PC-3 (cell line): ENCODE data around the gene FOXD3. TPM values are rescaled to one million over a fixed set of nuclear protein-coding genes. Genes with fewer than 3 reads are reported as not detected.

Source experiments
- ATAC-seq: fragments of 200-7000 bp; cut with Tn5 transposase; 2 replicates; pipeline ENCODE4 v1.9.1; 2020; ENCODE audit warnings: mild to moderate bottlenecking, moderate library complexity
- BruUV-seq: library from RNA; stranded (reverse); fragments of 400-500 nt; replicated peaks from 2 replicates; lab custom pipeline; 2021; lab: Mats Ljungman, UMichigan
- CTCF ChIA-PET: fragments of 300-600 bp; sonication (Branson Sonifier 250); formaldehyde crosslinking; loops from one replicate; lab custom pipeline; 2022; ENCODE audit warnings: antibody characterized with exemption; lab: Charles Lee
- POLR2A ChIA-PET: fragments of 300-600 bp; sonication (Branson Sonifier 250); formaldehyde crosslinking; loops from one replicate; lab custom pipeline; 2022; ENCODE audit warnings: antibody characterized with exemption; ENCODE audit not compliant: unreplicated experiment; lab: Charles Lee
- DNase-seq: peaks from one replicate; pipeline ENCODE4 v3.0.0-alpha.2; 2015
- H2AFZ ChIP-seq: fragments of 300-600 bp; sonication (generic); 2 replicates; pipeline ENCODE4 v1.6.0; 2016; ENCODE audit warnings: antibody characterized with exemption, low read length
- H3F3A ChIP-seq: fragments of 300-600 bp; sonication (generic); one replicate; pipeline ENCODE4 v1.6.0; 2017; ENCODE audit warnings: antibody characterized with exemption, low read length, control low read depth, mild to moderate bottlenecking; ENCODE audit not compliant: unreplicated experiment
- H3K27ac ChIP-seq: fragments of 300-600 bp; sonication (generic); 2 replicates; pipeline ENCODE4 v1.5.1; 2016; ENCODE audit warnings: mild to moderate bottlenecking, low read length
- H3K27me3 ChIP-seq: fragments of 300-600 bp; sonication (generic); 2 replicates; pipeline ENCODE4 v1.6.1; 2016; ENCODE audit warnings: low read length, mixed read lengths
- H3K36me3 ChIP-seq: fragments of 300-600 bp; sonication (generic); 2 replicates; pipeline ENCODE4 v1.6.1; 2016; ENCODE audit warnings: low read depth, mixed run types, low read length, mixed read lengths
- H3K4me1 ChIP-seq: fragments of 300-600 bp; sonication (generic); 2 replicates; pipeline ENCODE4 v1.5.1; 2016; ENCODE audit warnings: low read length; ENCODE audit not compliant: insufficient read depth
- H3K4me2 ChIP-seq: fragments of 300-600 bp; sonication (generic); 2 replicates; pipeline ENCODE4 v1.6.0; 2016; ENCODE audit warnings: low read length
- H3K4me3 ChIP-seq: fragments of 300-600 bp; sonication (generic); 2 replicates; pipeline ENCODE4 v1.5.1; 2016; ENCODE audit warnings: mild to moderate bottlenecking, low read length, mixed read lengths
- H3K79me2 ChIP-seq: fragments of 300-600 bp; sonication (generic); 2 replicates; pipeline ENCODE4 v1.6.1; 2017; ENCODE audit warnings: low read length, mixed read lengths
- H3K9ac ChIP-seq: fragments of 300-600 bp; sonication (generic); 2 replicates; pipeline ENCODE4 v1.6.0; 2016; ENCODE audit warnings: mild to moderate bottlenecking, low read length
- H3K9me2 ChIP-seq: fragments of 300-600 bp; sonication (generic); replicated peaks from 2 replicates; pipeline ENCODE4 v1.6.1; 2016; ENCODE audit warnings: mixed run types, low read length, mixed read lengths
- H3K9me3 ChIP-seq: fragments of 300-600 bp; sonication (generic); 2 replicates; pipeline ENCODE4 v1.6.1; 2016; ENCODE audit warnings: low read length, mixed read lengths
- H4K20me1 ChIP-seq: fragments of 300-600 bp; sonication (generic); 2 replicates; pipeline ENCODE4 v1.6.1; 2016; ENCODE audit warnings: low read length, mixed read lengths
- EZH2 ChIP-seq: fragments of 300-600 bp; sonication (generic); IDR thresholded peaks from one replicate; pipeline ENCODE4 v1.6.1; 2017; ENCODE audit warnings: antibody characterized with exemption, mild to moderate bottlenecking, low read length; ENCODE audit not compliant: unreplicated experiment
- EZH2phosphoT487 ChIP-seq: fragments of 300-600 bp; sonication (generic); IDR thresholded peaks from 2 replicates; pipeline ENCODE4 v1.6.1; 2018; ENCODE audit warnings: mild to moderate bottlenecking, antibody characterized with exemption, low read length, borderline replicate concordance
- intact Hi-C: fragments of 100-400 bp; cut with micrococcal nuclease; formaldehyde crosslinking; loops from 2 replicates; pipeline ENCODE4 v1.9.0; 2023
- total RNA-seq: library from RNA; depleted of rRNA; stranded (reverse); fragments of >200 nt; gene quantifications from 2 replicates; pipeline ENCODE4 v1.2.3, GENCODE V29; 2014
- TF ChIP-seq, protein P1 (sequence below): fragments of 300-600 bp; sonication (generic); conservative IDR thresholded peaks from 2 replicates; pipeline ENCODE4 v1.5.1; 2017; ENCODE audit warnings: antibody characterized with exemption, low read depth, mild to moderate bottlenecking, low read length

FOXD3 gene
- total RNA-seq, 1 experiment from 2014 or later, result not detected

DNA sequence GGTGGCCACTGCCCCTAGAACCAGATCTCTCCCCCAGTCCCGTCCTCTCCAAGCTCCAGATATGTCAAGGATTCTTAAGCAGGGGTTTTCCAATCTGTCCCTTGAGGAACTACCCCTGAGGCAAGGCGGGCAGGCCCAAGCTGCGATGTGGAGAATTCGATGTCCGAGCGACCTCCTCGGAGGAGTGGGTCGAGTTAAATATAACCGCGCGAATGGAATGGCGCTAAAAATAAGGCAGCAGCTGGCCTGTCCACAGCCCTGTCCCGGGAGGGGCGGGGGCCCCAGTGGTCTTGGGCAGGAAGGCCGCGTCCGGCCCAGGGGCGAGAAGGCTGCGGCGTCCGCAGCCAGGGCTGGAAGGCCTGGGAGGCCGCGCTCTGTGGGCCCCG lies 5.8 kb upstream of the FOXD3 start:
- intact Hi-C loops, result loop anchor here (2.0 kb wide), 1 partner anchor 218 kb away; no protein-coding TSS in a partner anchor
- Histone ChIP-seq H3K4me3 (peak overlapping the region; percentile 79), H2AFZ (peak overlapping the region; percentile 98), H4K20me1 (no peaks in the 10 kb centered on the region), H3K9ac (peak overlapping the region; percentile 77; the same call in 1 of the 2 replicates), H3K4me1 (peaks cover 10% of the 10 kb centered on the region; the same call in 1 of the 2 replicates), H3K27me3 (no peaks in the 10 kb centered on the region), H3K9me2 (no peaks in the 10 kb centered on the region), H3K79me2 (no peaks in the 10 kb centered on the region), H3F3A (no peaks in the 10 kb centered on the region), H3K27ac (no peak overlapping the region), H3K36me3 (no peaks in the 10 kb centered on the region), H3K9me3 (no peaks in the 10 kb centered on the region), H3K4me2 (peak overlapping the region; percentile 90)
- TF ChIP-seq, protein P1, sequence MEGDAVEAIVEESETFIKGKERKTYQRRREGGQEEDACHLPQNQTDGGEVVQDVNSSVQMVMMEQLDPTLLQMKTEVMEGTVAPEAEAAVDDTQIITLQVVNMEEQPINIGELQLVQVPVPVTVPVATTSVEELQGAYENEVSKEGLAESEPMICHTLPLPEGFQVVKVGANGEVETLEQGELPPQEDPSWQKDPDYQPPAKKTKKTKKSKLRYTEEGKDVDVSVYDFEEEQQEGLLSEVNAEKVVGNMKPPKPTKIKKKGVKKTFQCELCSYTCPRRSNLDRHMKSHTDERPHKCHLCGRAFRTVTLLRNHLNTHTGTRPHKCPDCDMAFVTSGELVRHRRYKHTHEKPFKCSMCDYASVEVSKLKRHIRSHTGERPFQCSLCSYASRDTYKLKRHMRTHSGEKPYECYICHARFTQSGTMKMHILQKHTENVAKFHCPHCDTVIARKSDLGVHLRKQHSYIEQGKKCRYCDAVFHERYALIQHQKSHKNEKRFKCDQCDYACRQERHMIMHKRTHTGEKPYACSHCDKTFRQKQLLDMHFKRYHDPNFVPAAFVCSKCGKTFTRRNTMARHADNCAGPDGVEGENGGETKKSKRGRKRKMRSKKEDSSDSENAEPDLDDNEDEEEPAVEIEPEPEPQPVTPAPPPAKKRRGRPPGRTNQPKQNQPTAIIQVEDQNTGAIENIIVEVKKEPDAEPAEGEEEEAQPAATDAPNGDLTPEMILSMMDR, result no peak
- no peak for TF ChIP-seq EZH2
- no peak for TF ChIP-seq EZH2phosphoT487
- DNase-seq (no peak), ATAC-seq (no peak)
- BruUV-seq, result no TSS peak
- CTCF ChIA-PET, result no interaction called here
- POLR2A ChIA-PET, result no interaction called here

DNA sequence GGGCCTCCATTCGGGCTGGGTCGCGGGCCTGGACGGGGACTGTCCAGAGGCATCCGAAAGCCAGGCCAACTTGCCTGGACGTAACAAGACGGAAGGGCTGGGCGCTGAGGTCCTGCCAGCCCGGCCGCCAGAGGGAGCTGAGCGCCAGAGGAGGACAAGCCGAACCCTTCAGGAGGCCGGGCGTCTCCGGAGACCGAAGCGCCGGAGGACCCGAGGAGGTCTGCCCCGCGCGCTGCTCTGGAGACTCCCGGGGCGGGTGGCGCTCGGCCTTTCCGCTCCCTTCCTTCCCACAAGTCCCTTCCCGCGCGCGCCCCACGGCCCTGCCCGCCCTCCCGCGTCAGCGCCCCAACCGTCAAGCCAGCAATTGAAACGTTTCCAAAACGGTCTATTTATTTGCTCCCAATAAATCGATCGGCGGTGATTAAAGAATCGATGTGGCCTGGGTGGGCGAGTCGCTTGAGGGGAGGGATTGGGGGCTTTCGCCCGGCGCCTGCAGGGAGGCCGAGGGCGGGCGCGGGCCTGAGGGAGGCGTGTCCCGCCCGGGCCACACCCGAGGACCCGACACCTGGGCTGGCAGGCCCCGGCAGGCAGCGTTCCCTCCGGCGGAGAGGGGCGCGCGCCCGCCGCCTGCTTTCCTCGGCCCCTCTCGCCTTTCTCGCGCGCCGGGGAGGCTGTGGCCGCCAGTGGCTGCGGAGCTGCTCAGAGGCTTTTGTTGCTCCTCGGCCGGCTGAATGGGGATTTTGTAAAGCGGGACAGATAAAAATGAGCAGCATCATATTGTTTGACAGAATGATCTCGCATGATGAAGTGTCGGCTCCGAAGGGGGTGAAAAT lies 5.2 kb upstream of the FOXD3 start:
- intact Hi-C loops, result loop anchor here (1.0 to 2.0 kb wide), 3 partner anchors 124 to 221 kb away; no protein-coding TSS in a partner anchor
- no peaks in the 10 kb centered on the region for H3K36me3 ChIP-seq

More for the DNA sequence above, 5.2 kb upstream of the FOXD3 start:
- ATAC-seq, result peak; percentile 90
- BruUV-seq, result no TSS peak
- POLR2A ChIA-PET, result no interaction called here
- CTCF ChIA-PET, result no interaction called here
- peaks cover 10% of the 10 kb centered on the region; the same call in 1 of the 2 replicates for H3K4me1 ChIP-seq
- H2AFZ ChIP-seq, result peak overlapping the region; percentile 98
- H3K9me3 ChIP-seq, result no peaks in the 10 kb centered on the region
- no peaks in the 10 kb centered on the region for H3F3A ChIP-seq
- peak overlapping the region; percentile 90 for H3K4me2 ChIP-seq
- peak overlapping the region; percentile 77 for H3K9ac ChIP-seq
- no peaks in the 10 kb centered on the region for H3K27me3 ChIP-seq
- H3K79me2 ChIP-seq, result no peaks in the 10 kb centered on the region
- H4K20me1 ChIP-seq, result no peaks in the 10 kb centered on the region
- H3K4me3 ChIP-seq, result peak overlapping the region; percentile 79
- no peaks in the 10 kb centered on the region for H3K9me2 ChIP-seq
- DNase-seq, result peak; percentile 91
- peak overlapping the region; percentile 52 for H3K27ac ChIP-seq
- TF ChIP-seq, protein P1, result peak; percentile 72
- TF ChIP-seq EZH2phosphoT487 (0 out of 2 replicates have a peak, but pooled peaks have one; percentile 51), EZH2 (no peak)
